ENCODE measurements around the gene TNFRSF8. TPM values are rescaled to one million over a fixed set of nuclear protein-coding genes. Genes with fewer than 3 reads are reported as not detected.

Gene TNFRSF8
- total and polyA plus RNA-seq, 2 donors (not counting 1 experiment from before 2014, with no cell fraction given) = 0.05 TPM; not detected in 1

DNA sequence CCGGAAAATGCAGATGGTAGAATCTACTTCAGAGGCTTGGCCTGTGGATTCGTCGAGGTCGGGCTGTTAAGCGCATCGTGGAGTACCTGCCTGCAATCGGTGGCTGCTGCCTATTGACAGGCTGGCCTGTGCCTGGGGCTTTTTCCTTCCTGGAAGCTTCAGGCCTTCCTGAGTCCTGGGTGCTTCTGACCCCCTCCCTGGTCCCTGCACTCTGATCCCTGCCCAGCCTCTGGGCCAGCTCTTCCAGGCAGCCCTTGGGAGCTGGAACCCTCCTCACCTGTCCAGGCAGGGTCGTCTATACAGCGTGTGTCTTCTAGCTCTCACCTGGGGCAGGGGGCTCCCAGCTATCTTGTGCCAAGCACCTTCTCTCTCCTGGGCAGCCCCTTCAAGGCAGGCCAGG lies 63.7 kb downstream of the TNFRSF8 start:
- H2AFZ ChIP-seq (ENCODE audit: low read length) = no peak overlapping the region
- H3K79me2 ChIP-seq (ENCODE audit: control insufficient read depth, insufficient read depth, low read length) = no peaks in the 10 kb centered on the region
- no peak for DNase-seq (ENCODE audit: low read depth in 2 of 2)
- H4K20me1 ChIP-seq (ENCODE audit: control insufficient read depth, extremely low read depth, insufficient read depth, low read length) = no peaks in the 10 kb centered on the region
- no peak overlapping the region for H3K27ac ChIP-seq (ENCODE audit: insufficient read depth, low read length)
- no peaks in the 10 kb centered on the region for H3K27me3 ChIP-seq (ENCODE audit: control insufficient read depth, insufficient read depth, low read length)
- H3K36me3 ChIP-seq (ENCODE audit: control insufficient read depth, insufficient read depth, low read length) = no peaks in the 10 kb centered on the region
- no peak overlapping the region for H3K4me2 ChIP-seq (ENCODE audit: extremely low read depth, insufficient read depth, low read length)
- H3K4me3 ChIP-seq (replicated peaks in 1 of 4; ENCODE audit: control extremely low read depth in 1 of 4, insufficient read depth in 1 of 4, low read depth in 3 of 4, low read length in 4 of 4) = no peak overlapping the region
- TF ChIP-seq EZH2 (IDR thresholded peaks at IDR 0.05; ENCODE audit: low read length, missing control alignments) = no peak
- TF ChIP-seq, protein P1, sequence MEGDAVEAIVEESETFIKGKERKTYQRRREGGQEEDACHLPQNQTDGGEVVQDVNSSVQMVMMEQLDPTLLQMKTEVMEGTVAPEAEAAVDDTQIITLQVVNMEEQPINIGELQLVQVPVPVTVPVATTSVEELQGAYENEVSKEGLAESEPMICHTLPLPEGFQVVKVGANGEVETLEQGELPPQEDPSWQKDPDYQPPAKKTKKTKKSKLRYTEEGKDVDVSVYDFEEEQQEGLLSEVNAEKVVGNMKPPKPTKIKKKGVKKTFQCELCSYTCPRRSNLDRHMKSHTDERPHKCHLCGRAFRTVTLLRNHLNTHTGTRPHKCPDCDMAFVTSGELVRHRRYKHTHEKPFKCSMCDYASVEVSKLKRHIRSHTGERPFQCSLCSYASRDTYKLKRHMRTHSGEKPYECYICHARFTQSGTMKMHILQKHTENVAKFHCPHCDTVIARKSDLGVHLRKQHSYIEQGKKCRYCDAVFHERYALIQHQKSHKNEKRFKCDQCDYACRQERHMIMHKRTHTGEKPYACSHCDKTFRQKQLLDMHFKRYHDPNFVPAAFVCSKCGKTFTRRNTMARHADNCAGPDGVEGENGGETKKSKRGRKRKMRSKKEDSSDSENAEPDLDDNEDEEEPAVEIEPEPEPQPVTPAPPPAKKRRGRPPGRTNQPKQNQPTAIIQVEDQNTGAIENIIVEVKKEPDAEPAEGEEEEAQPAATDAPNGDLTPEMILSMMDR (conservative IDR thresholded peaks at IDR 0.05 in 1 of 2, IDR thresholded peaks at IDR 0.05 in 1 of 2; ENCODE audit: low read depth in 1 of 2, low read length in 2 of 2) = no peak
- peaks cover 4% of the 10 kb centered on the region for H3K4me1 ChIP-seq (ENCODE audit: control insufficient read depth, extremely low read depth, insufficient read depth, low read length)
- no peaks in the 10 kb centered on the region for H3K9me3 ChIP-seq (ENCODE audit: control insufficient read depth, insufficient read depth, low read depth, low read length)
- H3K9ac ChIP-seq (ENCODE audit: insufficient read depth, low read length) = no peak overlapping the region

- no peak for DNase-seq (ENCODE audit: low read depth in 2 of 2)
- Histone ChIP-seq H3K27me3 (ENCODE audit: control insufficient read depth, insufficient read depth, low read length) (no peaks in the 10 kb centered on the region), H3K27ac (ENCODE audit: insufficient read depth, low read length) (no peak overlapping the region), H3K4me3 (replicated peaks in 1 of 4; ENCODE audit: control extremely low read depth in 1 of 4, insufficient read depth in 1 of 4, low read depth in 3 of 4, low read length in 4 of 4) (no peak overlapping the region), H3K4me2 (ENCODE audit: extremely low read depth, insufficient read depth, low read length) (no peak overlapping the region), H2AFZ (ENCODE audit: low read length) (no peak overlapping the region), H3K9ac (ENCODE audit: insufficient read depth, low read length) (no peak overlapping the region), H3K4me1 (ENCODE audit: control insufficient read depth, extremely low read depth, insufficient read depth, low read length) (no peaks in the 10 kb centered on the region), H3K79me2 (ENCODE audit: control insufficient read depth, insufficient read depth, low read length) (no peaks in the 10 kb centered on the region), H3K36me3 (ENCODE audit: control insufficient read depth, insufficient read depth, low read length) (no peaks in the 10 kb centered on the region), H3K9me3 (ENCODE audit: control insufficient read depth, insufficient read depth, low read depth, low read length) (no peaks in the 10 kb centered on the region), H4K20me1 (ENCODE audit: control insufficient read depth, extremely low read depth, insufficient read depth, low read length) (no peaks in the 10 kb centered on the region)
- TF ChIP-seq, protein P1 (conservative IDR thresholded peaks at IDR 0.05 in 1 of 2, IDR thresholded peaks at IDR 0.05 in 1 of 2; ENCODE audit: low read depth in 1 of 2, low read length in 2 of 2) = no peak
- no peak for TF ChIP-seq EZH2 (IDR thresholded peaks at IDR 0.05; ENCODE audit: low read length, missing control alignments)
Measured at GRCh38 chr1:12127206-12127810, 64.2 kb downstream of the TNFRSF8 start.

GRCh38 chr1:12128120-12128519 lies 65.0 kb downstream of the TNFRSF8 start:
- H3K27me3 ChIP-seq (ENCODE audit: control insufficient read depth, insufficient read depth, low read length) = no peaks in the 10 kb centered on the region
- H2AFZ ChIP-seq (ENCODE audit: low read length) = no peak overlapping the region
- H3K9me3 ChIP-seq (ENCODE audit: control insufficient read depth, insufficient read depth, low read depth, low read length) = no peaks in the 10 kb centered on the region
- H4K20me1 ChIP-seq (ENCODE audit: control insufficient read depth, extremely low read depth, insufficient read depth, low read length) = no peaks in the 10 kb centered on the region
- H3K79me2 ChIP-seq (ENCODE audit: control insufficient read depth, insufficient read depth, low read length) = no peaks in the 10 kb centered on the region
- no peaks in the 10 kb centered on the region for H3K4me1 ChIP-seq (ENCODE audit: control insufficient read depth, extremely low read depth, insufficient read depth, low read length)
- no peak overlapping the region for H3K4me3 ChIP-seq (replicated peaks in 1 of 4; ENCODE audit: control extremely low read depth in 1 of 4, insufficient read depth in 1 of 4, low read depth in 3 of 4, low read length in 4 of 4)
- no peak overlapping the region for H3K27ac ChIP-seq (ENCODE audit: insufficient read depth, low read length)
- DNase-seq (ENCODE audit: low read depth in 2 of 2) = no peak
- no peak overlapping the region for H3K4me2 ChIP-seq (ENCODE audit: extremely low read depth, insufficient read depth, low read length)
- H3K9ac ChIP-seq (ENCODE audit: insufficient read depth, low read length) = no peak overlapping the region
- H3K36me3 ChIP-seq (ENCODE audit: control insufficient read depth, insufficient read depth, low read length) = no peaks in the 10 kb centered on the region
- TF ChIP-seq, protein P1 (conservative IDR thresholded peaks at IDR 0.05 in 1 of 2, IDR thresholded peaks at IDR 0.05 in 1 of 2; ENCODE audit: low read depth in 1 of 2, low read length in 2 of 2) = no peak
- no peak for TF ChIP-seq EZH2 (IDR thresholded peaks at IDR 0.05; ENCODE audit: low read length, missing control alignments)
